HEK293 (cell line): ENCODE measurements around the gene SRMS.

Experiments used
- BCL11B ChIP-seq: fragments of 450-650 bp; formaldehyde crosslinking; IDR thresholded peaks from 2 replicates; pipeline ENCODE4 v1.5.1; 2016; ENCODE audit warnings: low read depth, missing biosample characterization, missing genetic modification characterization
- EGR2 ChIP-seq: fragments of 450-650 bp; formaldehyde crosslinking; IDR thresholded peaks from 2 replicates; pipeline ENCODE4 v1.5.1; 2016; ENCODE audit warnings: low read depth, missing biosample characterization, missing genetic modification characterization
- IKZF3 ChIP-seq: fragments of 450-650 bp; IDR thresholded peaks from 2 replicates; pipeline ENCODE4 v1.5.0; 2018; ENCODE audit warnings: missing biosample characterization, mild to moderate bottlenecking, missing genetic modification characterization, moderate library complexity
- KLF1 ChIP-seq: fragments of 450-650 bp; formaldehyde crosslinking; IDR thresholded peaks from 2 replicates; pipeline ENCODE4 v1.5.1; 2016; ENCODE audit warnings: missing biosample characterization, missing genetic modification characterization
- KLF17 ChIP-seq: fragments of 450-650 bp; formaldehyde crosslinking; IDR thresholded peaks from 2 replicates; pipeline ENCODE4 v1.5.1; 2016; ENCODE audit warnings: missing biosample characterization, missing genetic modification characterization
- KLF7 ChIP-seq: fragments of 450-650 bp; formaldehyde crosslinking; IDR thresholded peaks from 2 replicates; pipeline ENCODE4 v1.5.1; 2016; ENCODE audit warnings: missing biosample characterization, missing genetic modification characterization, borderline replicate concordance
- KLF8 ChIP-seq: fragments of 450-650 bp; formaldehyde crosslinking; IDR thresholded peaks from 2 replicates; pipeline ENCODE4 v1.5.1; 2016; ENCODE audit warnings: missing biosample characterization, missing genetic modification characterization
- KLF9 ChIP-seq: fragments of 450-650 bp; formaldehyde crosslinking; IDR thresholded peaks from 2 replicates; pipeline ENCODE4 v1.5.1; 2016; ENCODE audit warnings: missing biosample characterization, missing genetic modification characterization, low read depth
- MZF1 ChIP-seq: fragments of 450-650 bp; formaldehyde crosslinking; IDR thresholded peaks from 2 replicates; pipeline ENCODE4 v1.5.1; 2017; ENCODE audit warnings: missing biosample characterization, missing genetic modification characterization, borderline replicate concordance
- PBX3 ChIP-seq: sonication (generic); formaldehyde crosslinking; IDR thresholded peaks from 2 replicates; pipeline ENCODE4 v1.8.1; 2022; ENCODE audit warnings: mild to moderate bottlenecking, moderate library complexity, missing genetic modification reagents
- SP2 ChIP-seq: fragments of 450-650 bp; formaldehyde crosslinking; IDR thresholded peaks from 2 replicates; pipeline ENCODE4 v1.5.1; 2016; ENCODE audit warnings: missing biosample characterization, missing genetic modification characterization
- SP3 ChIP-seq: fragments of 450-650 bp; formaldehyde crosslinking; IDR thresholded peaks from 2 replicates; pipeline ENCODE4 v1.5.1; 2016; ENCODE audit warnings: missing biosample characterization, missing genetic modification characterization
- SP7 ChIP-seq: fragments of 450-650 bp; formaldehyde crosslinking; IDR thresholded peaks from 2 replicates; pipeline ENCODE4 v1.5.1; 2016; ENCODE audit warnings: missing biosample characterization, missing genetic modification characterization
- ZBTB10 ChIP-seq: fragments of 450-650 bp; formaldehyde crosslinking; IDR thresholded peaks from 2 replicates; pipeline ENCODE4 v1.5.1; 2016; ENCODE audit warnings: missing biosample characterization, missing genetic modification characterization
- ZBTB48 ChIP-seq: fragments of 450-650 bp; formaldehyde crosslinking; IDR thresholded peaks from 2 replicates; pipeline ENCODE4 v1.5.1; 2016; ENCODE audit warnings: missing biosample characterization, missing genetic modification characterization
- ZBTB8A ChIP-seq: fragments of 450-650 bp; formaldehyde crosslinking; IDR thresholded peaks from 2 replicates; pipeline ENCODE4 v1.5.1; 2016; ENCODE audit warnings: missing biosample characterization, missing genetic modification characterization
- ZFHX2 ChIP-seq: fragments of 450-650 bp; formaldehyde crosslinking; conservative IDR thresholded peaks from 2 replicates; pipeline ENCODE4 v1.5.1; 2016; ENCODE audit warnings: missing biosample characterization, missing genetic modification characterization
- ZIC2 ChIP-seq: fragments of 450-650 bp; formaldehyde crosslinking; IDR thresholded peaks from 2 replicates; pipeline ENCODE4 v1.5.1; 2016; ENCODE audit warnings: missing biosample characterization, missing genetic modification characterization
- ZNF223 ChIP-seq: fragments of 450-650 bp; formaldehyde crosslinking; IDR thresholded peaks from 2 replicates; pipeline ENCODE4 v1.5.1; 2016; ENCODE audit warnings: missing biosample characterization, missing genetic modification characterization
- ZNF335 ChIP-seq: fragments of 450-650 bp; formaldehyde crosslinking; conservative IDR thresholded peaks from 2 replicates; pipeline ENCODE4 v1.5.1; 2016; ENCODE audit warnings: missing biosample characterization, missing genetic modification characterization
- ZNF521 ChIP-seq: fragments of 450-650 bp; formaldehyde crosslinking; IDR thresholded peaks from 2 replicates; pipeline ENCODE4 v1.5.1; 2017; ENCODE audit warnings: missing biosample characterization, mild to moderate bottlenecking, missing genetic modification characterization
- ZNF561 ChIP-seq: fragments of 450-650 bp; IDR thresholded peaks from 2 replicates; pipeline ENCODE4 v1.5.1; 2018; ENCODE audit warnings: missing biosample characterization, missing genetic modification characterization, borderline replicate concordance
- ZNF76 ChIP-seq: fragments of 450-650 bp; formaldehyde crosslinking; IDR thresholded peaks from 2 replicates; pipeline ENCODE4; 2016; ENCODE audit warnings: low read depth, missing biosample characterization, missing genetic modification characterization, borderline replicate concordance
- ZNF777 ChIP-seq: fragments of 450-650 bp; formaldehyde crosslinking; IDR thresholded peaks from 2 replicates; pipeline ENCODE4 v1.5.1; 2017; ENCODE audit warnings: missing biosample characterization, missing genetic modification characterization, borderline replicate concordance
- TF ChIP-seq, protein P1 (sequence below): fragments of 450-650 bp; formaldehyde crosslinking; IDR thresholded peaks from 2 replicates; pipeline ENCODE4 v1.5.1; 2016; ENCODE audit warnings: missing biosample characterization, missing genetic modification characterization
- TF ChIP-seq, protein P2 (sequence below): fragments of 450-650 bp; formaldehyde crosslinking; IDR thresholded peaks from 2 replicates; pipeline ENCODE4 v1.5.1; 2016; ENCODE audit warnings: missing biosample characterization, missing genetic modification characterization
- TF ChIP-seq, protein P3 (sequence below): fragments of 450-650 bp; formaldehyde crosslinking; IDR thresholded peaks from 2 replicates; pipeline ENCODE4 v1.5.1; 2016; ENCODE audit warnings: missing biosample characterization, missing genetic modification characterization, borderline replicate concordance

The SRMS gene

GRCh38 chr20:63574156-63574828 is 26.7 kb upstream of the SRMS start, which contains the start of gene HELZ2 (continued):
- peak; percentile 32; the same call in 1 of the 2 replicates for TF ChIP-seq ZNF76 (tag by site-specific recombination)
- TF ChIP-seq KLF8 (tag by site-specific recombination) = peak; percentile 72; the same call in 1 of the 2 replicates
- TF ChIP-seq EGR2 (tag by site-specific recombination) = peak; percentile 16; the same call in 1 of the 2 replicates
- peak; percentile 98 for TF ChIP-seq ZNF777 (tag by site-specific recombination)
- TF ChIP-seq, protein P1, sequence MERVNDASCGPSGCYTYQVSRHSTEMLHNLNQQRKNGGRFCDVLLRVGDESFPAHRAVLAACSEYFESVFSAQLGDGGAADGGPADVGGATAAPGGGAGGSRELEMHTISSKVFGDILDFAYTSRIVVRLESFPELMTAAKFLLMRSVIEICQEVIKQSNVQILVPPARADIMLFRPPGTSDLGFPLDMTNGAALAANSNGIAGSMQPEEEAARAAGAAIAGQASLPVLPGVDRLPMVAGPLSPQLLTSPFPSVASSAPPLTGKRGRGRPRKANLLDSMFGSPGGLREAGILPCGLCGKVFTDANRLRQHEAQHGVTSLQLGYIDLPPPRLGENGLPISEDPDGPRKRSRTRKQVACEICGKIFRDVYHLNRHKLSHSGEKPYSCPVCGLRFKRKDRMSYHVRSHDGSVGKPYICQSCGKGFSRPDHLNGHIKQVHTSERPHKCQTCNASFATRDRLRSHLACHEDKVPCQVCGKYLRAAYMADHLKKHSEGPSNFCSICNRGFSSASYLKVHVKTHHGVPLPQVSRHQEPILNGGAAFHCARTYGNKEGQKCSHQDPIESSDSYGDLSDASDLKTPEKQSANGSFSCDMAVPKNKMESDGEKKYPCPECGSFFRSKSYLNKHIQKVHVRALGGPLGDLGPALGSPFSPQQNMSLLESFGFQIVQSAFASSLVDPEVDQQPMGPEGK (tag by site-specific recombination) = peak; percentile 87
- TF ChIP-seq ZIC2 (tag by site-specific recombination) = peak; percentile 55; the same call in 1 of the 2 replicates
- TF ChIP-seq, protein P2, sequence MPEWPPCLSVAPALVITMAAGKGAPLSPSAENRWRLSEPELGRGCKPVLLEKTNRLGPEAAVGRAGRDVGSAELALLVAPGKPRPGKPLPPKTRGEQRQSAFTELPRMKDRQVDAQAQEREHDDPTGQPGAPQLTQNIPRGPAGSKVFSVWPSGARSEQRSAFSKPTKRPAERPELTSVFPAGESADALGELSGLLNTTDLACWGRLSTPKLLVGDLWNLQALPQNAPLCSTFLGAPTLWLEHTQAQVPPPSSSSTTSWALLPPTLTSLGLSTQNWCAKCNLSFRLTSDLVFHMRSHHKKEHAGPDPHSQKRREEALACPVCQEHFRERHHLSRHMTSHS = no peak
- peak; percentile 52; the same call in 1 of the 2 replicates for TF ChIP-seq SP7
- TF ChIP-seq ZNF223 (tag by site-specific recombination) = no peak
- TF ChIP-seq, protein P3, sequence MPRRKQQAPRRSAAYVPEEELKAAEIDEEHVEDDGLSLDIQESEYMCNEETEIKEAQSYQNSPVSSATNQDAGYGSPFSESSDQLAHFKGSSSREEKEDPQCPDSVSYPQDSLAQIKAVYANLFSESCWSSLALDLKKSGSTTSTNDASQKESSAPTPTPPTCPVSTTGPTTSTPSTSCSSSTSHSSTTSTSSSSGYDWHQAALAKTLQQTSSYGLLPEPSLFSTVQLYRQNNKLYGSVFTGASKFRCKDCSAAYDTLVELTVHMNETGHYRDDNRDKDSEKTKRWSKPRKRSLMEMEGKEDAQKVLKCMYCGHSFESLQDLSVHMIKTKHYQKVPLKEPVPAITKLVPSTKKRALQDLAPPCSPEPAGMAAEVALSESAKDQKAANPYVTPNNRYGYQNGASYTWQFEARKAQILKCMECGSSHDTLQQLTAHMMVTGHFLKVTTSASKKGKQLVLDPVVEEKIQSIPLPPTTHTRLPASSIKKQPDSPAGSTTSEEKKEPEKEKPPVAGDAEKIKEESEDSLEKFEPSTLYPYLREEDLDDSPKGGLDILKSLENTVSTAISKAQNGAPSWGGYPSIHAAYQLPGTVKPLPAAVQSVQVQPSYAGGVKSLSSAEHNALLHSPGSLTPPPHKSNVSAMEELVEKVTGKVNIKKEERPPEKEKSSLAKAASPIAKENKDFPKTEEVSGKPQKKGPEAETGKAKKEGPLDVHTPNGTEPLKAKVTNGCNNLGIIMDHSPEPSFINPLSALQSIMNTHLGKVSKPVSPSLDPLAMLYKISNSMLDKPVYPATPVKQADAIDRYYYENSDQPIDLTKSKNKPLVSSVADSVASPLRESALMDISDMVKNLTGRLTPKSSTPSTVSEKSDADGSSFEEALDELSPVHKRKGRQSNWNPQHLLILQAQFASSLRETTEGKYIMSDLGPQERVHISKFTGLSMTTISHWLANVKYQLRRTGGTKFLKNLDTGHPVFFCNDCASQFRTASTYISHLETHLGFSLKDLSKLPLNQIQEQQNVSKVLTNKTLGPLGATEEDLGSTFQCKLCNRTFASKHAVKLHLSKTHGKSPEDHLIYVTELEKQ (tag by site-specific recombination) = no peak
- no peak for TF ChIP-seq ZNF521 (tag by site-specific recombination)
- TF ChIP-seq KLF9 (tag by site-specific recombination) = peak; percentile 50; the same call in 1 of the 2 replicates
- no peak for TF ChIP-seq BCL11B (tag by site-specific recombination)
- peak; percentile 74; the same call in 1 of the 2 replicates for TF ChIP-seq KLF7 (tag by site-specific recombination)
- peak; percentile 73 for TF ChIP-seq KLF17 (tag by site-specific recombination)
- no peak for TF ChIP-seq PBX3 (CRISPR knock-in tag)
- peak; percentile 91 for TF ChIP-seq ZNF335 (tag by site-specific recombination)
- peak; percentile 79 for TF ChIP-seq IKZF3
- TF ChIP-seq MZF1 (tag by site-specific recombination) = no peak
- TF ChIP-seq ZBTB8A (tag by site-specific recombination) = peak; percentile 57
- TF ChIP-seq ZBTB10 (tag by site-specific recombination) = peak; percentile 71; the same call in 1 of the 2 replicates
- peak; percentile 55; the same call in 1 of the 2 replicates for TF ChIP-seq SP2
- TF ChIP-seq KLF1 = peak; percentile 98
- 0 out of 2 replicates have a peak, but pooled peaks have one; percentile 31 for TF ChIP-seq ZBTB48 (tag by site-specific recombination)
- peak; percentile 62 for TF ChIP-seq SP3 (tag by site-specific recombination)
- peak; percentile 71 for TF ChIP-seq ZFHX2 (tag by site-specific recombination)
- TF ChIP-seq ZNF561 (tag by site-specific recombination) = peak; percentile 30; the same call in 1 of the 2 replicates
